HS-5 (cell line): ENCODE results near the gene TFB2M.
"Not testable (repeated sequence)": the region's sequence is repeated elsewhere in the genome, so short reads cannot be mapped to it uniquely, and the experiment has no call there.

Source experiments
- DNase-seq: peaks from one replicate; pipeline ENCODE4 v3.0.0-alpha.2; 2012; ENCODE audit warnings: low read depth

The TFB2M gene

GRCh38 chr1:246566128-246566812, at the start of gene TFB2M, which contains the start of gene CNST:
Gene TFB2M (minus strand): TSS chr1:246566261. CDS start chr1:246566138, 123 bp downstream.
Gene CNST (plus strand): TSS chr1:246566456. CDS start chr1:246591563, 25,107 bp downstream.
- peak; percentile 94 for DNase-seq

- DNase-seq, result no peak
These were observed 47.2 kb upstream of the TFB2M start for GRCh38 chr1:246613096-246613758.

- no peak for DNase-seq
These were observed 43.6 kb upstream of the TFB2M start for GRCh38 chr1:246609632-246610031.

GRCh38 chr1:246608616-246609376, 42.7 kb upstream of the TFB2M start:
- peak; percentile 97 for DNase-seq

- DNase-seq, result no peak
These were observed 41.4 kb upstream of the TFB2M start for GRCh38 chr1:246607462-246607861.

- not testable (repeated sequence) for DNase-seq
These were observed 39.2 kb upstream of the TFB2M start for GRCh38 chr1:246605231-246605630.

- no peak for DNase-seq
These were observed 36.1 kb upstream of the TFB2M start for GRCh38 chr1:246602194-246602593.

GRCh38 chr1:246600579-246600978, 34.5 kb upstream of the TFB2M start:
- no peak for DNase-seq

- DNase-seq, result no peak
These were observed 33.3 kb upstream of the TFB2M start for GRCh38 chr1:246599315-246599714.

GRCh38 chr1:246597971-246598370, 31.9 kb upstream of the TFB2M start:
- DNase-seq, result no peak

- no peak for DNase-seq
These were observed 31.3 kb upstream of the TFB2M start for GRCh38 chr1:246597340-246597739.

GRCh38 chr1:246595146-246595545, 29.1 kb upstream of the TFB2M start:
- DNase-seq, result no peak

GRCh38 chr1:246592695-246593094, 26.6 kb upstream of the TFB2M start:
- peak; percentile 95 for DNase-seq

GRCh38 chr1:246591958-246592357, 25.9 kb upstream of the TFB2M start:
- DNase-seq, result no peak

GRCh38 chr1:246591504-246591903, 25.4 kb upstream of the TFB2M start:
- no peak for DNase-seq

GRCh38 chr1:246591047-246591446, 25.0 kb upstream of the TFB2M start:
- DNase-seq, result no peak

- not testable (repeated sequence) for DNase-seq
These were observed 23.9 kb upstream of the TFB2M start for GRCh38 chr1:246589919-246590318.

- DNase-seq, result peak; percentile 83
These were observed 22.2 kb upstream of the TFB2M start for GRCh38 chr1:246588159-246588721.

GRCh38 chr1:246587606-246588005, 21.5 kb upstream of the TFB2M start:
- DNase-seq, result peak; percentile 58

- no peak for DNase-seq
These were observed 21.0 kb upstream of the TFB2M start for GRCh38 chr1:246587032-246587431.

GRCh38 chr1:246583448-246584185, 17.6 kb upstream of the TFB2M start:
- no peak for DNase-seq

GRCh38 chr1:246583056-246583440, 17.0 kb upstream of the TFB2M start:
- no peak for DNase-seq
